Measurements from ENCODE around the gene FBXO45. TPM values are rescaled to one million over a fixed set of nuclear protein-coding genes. Genes with fewer than 3 reads are reported as not detected.
"Not testable (repeated sequence)": the region's sequence is repeated elsewhere in the genome, so short reads cannot be mapped to it uniquely, and the experiment has no call there.

FBXO45 gene
- total RNA-seq, 2 donors from 2014 or later: 14.9 to 15.4 TPM

DNA sequence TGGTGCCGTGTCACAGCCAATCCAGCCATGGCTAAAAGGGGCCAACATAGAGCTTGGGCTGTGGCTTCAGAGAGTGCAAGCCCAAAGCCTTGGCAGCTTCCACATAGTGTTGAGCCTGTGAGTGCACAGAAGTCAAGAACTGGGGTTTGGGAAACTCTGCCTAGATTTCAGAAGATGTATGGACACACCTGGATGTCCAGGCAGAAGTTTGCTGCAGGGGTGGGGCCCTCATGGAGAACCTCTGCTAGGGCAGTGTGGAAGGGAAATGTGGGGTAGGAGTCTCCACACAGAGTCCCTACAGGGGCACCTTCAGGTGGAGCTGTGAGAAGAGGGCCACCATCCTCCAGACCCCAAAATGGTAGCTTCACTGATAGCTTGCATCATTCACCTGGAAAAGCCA is 19.1 kb upstream of the FBXO45 start:
- not testable (repeated sequence) for ATAC-seq
- H3K36me3 Mint-ChIP-seq: peaks cover 5 to 26% of the 10 kb centered on the region in 2 donors
- H3K9me3 Mint-ChIP-seq: peaks cover 14 to 16% of the 10 kb centered on the region in 2 donors

GRCh38 chr3:196550172-196550571 is 18.3 kb upstream of the FBXO45 start:
- Mint-ChIP-seq H3K36me3 (peaks cover 9 to 26% of the 10 kb centered on the region in 2 donors), H3K9me3 (peaks cover 14 to 16% of the 10 kb centered on the region in 2 donors)
- not testable (repeated sequence) for DNase-seq (ENCODE audit: low spot score in 2 of 2); H3K27ac Mint-ChIP-seq; ATAC-seq

More for the DNA sequence above, 19.1 kb upstream of the FBXO45 start:
- not testable (repeated sequence) for DNase-seq (ENCODE audit: low spot score in 2 of 2); H3K27ac Mint-ChIP-seq

DNA sequence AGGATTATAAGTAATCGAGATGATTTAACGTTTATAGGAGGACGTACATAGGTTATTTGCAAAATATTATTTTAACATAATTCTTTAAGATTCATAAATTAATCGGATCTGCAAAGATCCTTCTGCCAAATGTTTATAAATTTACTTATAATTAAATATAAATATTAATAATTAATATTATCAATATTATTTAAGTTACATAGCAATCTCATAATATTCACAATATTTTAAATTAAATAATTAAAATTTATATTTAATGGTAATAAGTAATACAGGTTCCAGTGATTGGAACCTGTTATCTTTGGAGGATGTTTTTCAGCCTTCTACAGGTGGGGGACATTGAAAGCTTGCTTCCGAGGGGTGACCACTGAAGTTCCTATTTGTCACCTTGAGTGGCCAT is 16.2 kb upstream of the FBXO45 start:
- no peak overlapping the region for H3K27ac Mint-ChIP-seq
- peaks cover 14 to 16% of the 10 kb centered on the region in 2 donors for H3K9me3 Mint-ChIP-seq
- H3K36me3 Mint-ChIP-seq: peaks cover 9 to 26% of the 10 kb centered on the region in 2 donors
- no peak for DNase-seq (ENCODE audit: low spot score in 2 of 2)
- no peak for ATAC-seq

GRCh38 chr3:196553551-196553950 is 14.9 kb upstream of the FBXO45 start:
- no peak overlapping the region for H3K27ac Mint-ChIP-seq
- no peak for ATAC-seq
- DNase-seq (ENCODE audit: low spot score in 2 of 2): no peak
- H3K36me3 Mint-ChIP-seq: peaks cover 9 to 19% of the 10 kb centered on the region in 2 donors
- H3K9me3 Mint-ChIP-seq: peaks cover 9 to 12% of the 10 kb centered on the region in 2 donors

- DNase-seq (ENCODE audit: low spot score in 2 of 2) (no peak), ATAC-seq (no peak)
- peaks cover 9 to 11% of the 10 kb centered on the region in 2 donors for H3K9me3 Mint-ChIP-seq
- H3K36me3 Mint-ChIP-seq: peaks cover 7 to 16% of the 10 kb centered on the region in 2 donors
- H3K27ac Mint-ChIP-seq: no peak overlapping the region
These were observed 14.3 kb upstream of the FBXO45 start for GRCh38 chr3:196554205-196554604.

GRCh38 chr3:196555295-196555694 is 13.2 kb upstream of the FBXO45 start:
- Mint-ChIP-seq H3K27ac (no peak overlapping the region), H3K9me3 (peaks cover 2% of the 10 kb centered on the region in 2 donors), H3K36me3 (peaks cover 5% of the 10 kb centered on the region in 2 donors)
- DNase-seq (ENCODE audit: low spot score in 2 of 2) (no peak), ATAC-seq (no peak)

- Mint-ChIP-seq H3K27ac (peak overlapping the region in 1 of 2 donors; percentile 59), H3K36me3 (peaks cover 0 to 5% of the 10 kb centered on the region in 2 donors), H3K9me3 (no peaks in the 10 kb centered on the region)
- ATAC-seq: peak in 1 of 2 donors; percentile 28
- no peak for DNase-seq (ENCODE audit: low spot score in 2 of 2)
These were observed 11.2 kb upstream of the FBXO45 start for GRCh38 chr3:196557236-196557635.

DNA sequence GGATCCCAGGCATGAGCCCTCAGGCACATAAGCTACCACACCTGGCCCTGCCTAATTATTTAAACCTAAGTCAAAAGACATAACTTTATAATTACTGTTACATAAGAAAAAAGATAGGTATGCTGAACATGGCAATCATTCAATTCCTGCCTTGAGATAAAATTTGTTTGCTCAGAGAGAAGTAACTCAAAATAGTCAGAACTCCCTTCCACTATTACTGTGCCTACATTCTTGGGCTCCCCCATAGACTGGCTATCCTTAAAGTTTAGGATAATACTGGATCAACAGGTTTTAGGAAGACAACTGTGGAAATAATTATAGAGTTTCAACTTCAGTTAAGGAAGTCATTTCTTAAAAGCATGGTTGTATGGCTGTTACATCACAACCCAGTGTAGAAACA is 10.0 kb upstream of the FBXO45 start:
- H3K9me3 Mint-ChIP-seq: no peaks in the 10 kb centered on the region
- DNase-seq (ENCODE audit: low spot score in 2 of 2): no peak
- no peak for ATAC-seq
- no peak overlapping the region for H3K27ac Mint-ChIP-seq
- peaks cover 0 to 5% of the 10 kb centered on the region in 2 donors for H3K36me3 Mint-ChIP-seq

- Mint-ChIP-seq H3K27ac (peak overlapping the region in 1 of 2 donors; percentile 68), H3K36me3 (no peaks in the 10 kb centered on the region), H3K9me3 (no peaks in the 10 kb centered on the region)
- ATAC-seq (no peak), DNase-seq (ENCODE audit: low spot score in 2 of 2) (no peak)
These were observed 8.6 kb upstream of the FBXO45 start for GRCh38 chr3:196559826-196560225.

- peak overlapping the region; percentile 40 to 67 for H3K27ac Mint-ChIP-seq
- ATAC-seq (no peak), DNase-seq (ENCODE audit: low spot score in 2 of 2) (no peak)
These were observed 4.7 kb upstream of the FBXO45 start for GRCh38 chr3:196563721-196564225.

GRCh38 chr3:196569003-196569516 is 600 bp downstream of the FBXO45 start:
- H3K36me3 Mint-ChIP-seq: peaks cover 9 to 19% of the 10 kb centered on the region in 2 donors
- no peaks in the 10 kb centered on the region for H3K9me3 Mint-ChIP-seq

More at GRCh38 chr3:196563721-196564225, 4.7 kb upstream of the FBXO45 start:
- H3K36me3 Mint-ChIP-seq: peaks cover 0 to 10% of the 10 kb centered on the region in 2 donors
- H3K9me3 Mint-ChIP-seq: no peaks in the 10 kb centered on the region

GRCh38 chr3:196570332-196570731 is 1.9 kb downstream of the FBXO45 start:
- DNase-seq (ENCODE audit: low spot score in 2 of 2); H3K27ac Mint-ChIP-seq; H3K9me3 Mint-ChIP-seq; ATAC-seq: not testable (repeated sequence)
- peaks cover 9 to 19% of the 10 kb centered on the region in 2 donors for H3K36me3 Mint-ChIP-seq

More at GRCh38 chr3:196569003-196569516, 600 bp downstream of the FBXO45 start:
- H3K27ac Mint-ChIP-seq: peak overlapping the region; percentile 77 to 97
- DNase-seq (ENCODE audit: low spot score in 2 of 2): peak; percentile 48 to 63
- peak; percentile 42 to 51 for ATAC-seq

DNA sequence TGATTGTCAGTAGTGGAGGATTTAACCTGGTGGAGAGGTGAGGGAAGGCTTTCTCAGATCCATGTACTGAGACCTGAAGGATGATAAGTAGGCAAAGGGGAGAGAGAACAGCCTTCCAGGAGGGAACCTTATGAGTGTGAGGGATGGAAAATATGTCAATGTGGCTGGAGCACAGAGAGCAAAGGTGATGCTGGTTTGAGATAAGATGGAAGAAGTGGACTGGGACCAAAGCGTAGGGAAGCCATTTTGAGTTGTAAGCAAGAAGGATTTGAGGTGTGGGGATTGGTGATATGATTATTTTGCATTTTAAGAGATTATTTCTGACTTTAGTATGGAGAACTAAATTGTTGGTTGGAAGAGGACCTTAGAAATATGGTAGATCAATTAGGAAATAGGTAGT is 3.9 kb downstream of the FBXO45 start:
- Mint-ChIP-seq H3K36me3 (peaks cover 9 to 14% of the 10 kb centered on the region in 2 donors), H3K27ac (no peak overlapping the region), H3K9me3 (no peaks in the 10 kb centered on the region)
- DNase-seq (ENCODE audit: low spot score in 2 of 2) (no peak), ATAC-seq (no peak)

- no peaks in the 10 kb centered on the region for H3K9me3 Mint-ChIP-seq
- H3K27ac Mint-ChIP-seq: no peak overlapping the region
- peaks cover 0 to 11% of the 10 kb centered on the region in 2 donors for H3K36me3 Mint-ChIP-seq
- DNase-seq (ENCODE audit: low spot score in 2 of 2) (no peak), ATAC-seq (no peak)
These were observed 16.7 kb downstream of the FBXO45 start for GRCh38 chr3:196585044-196585757.

- DNase-seq (ENCODE audit: low spot score in 2 of 2): no peak
- Mint-ChIP-seq H3K27ac (no peak overlapping the region), H3K9me3 (no peaks in the 10 kb centered on the region), H3K36me3 (peaks cover 0 to 5% of the 10 kb centered on the region in 2 donors)
- no peak for ATAC-seq
These were observed 21.8 kb downstream of the FBXO45 start for GRCh38 chr3:196590279-196590678.

GRCh38 chr3:196596355-196596754 is 27.9 kb downstream of the FBXO45 start:
- ATAC-seq: no peak
- DNase-seq (ENCODE audit: low spot score in 2 of 2): no peak
- Mint-ChIP-seq H3K9me3 (no peaks in the 10 kb centered on the region), H3K27ac (no peak overlapping the region), H3K36me3 (no peaks in the 10 kb centered on the region)

DNA sequence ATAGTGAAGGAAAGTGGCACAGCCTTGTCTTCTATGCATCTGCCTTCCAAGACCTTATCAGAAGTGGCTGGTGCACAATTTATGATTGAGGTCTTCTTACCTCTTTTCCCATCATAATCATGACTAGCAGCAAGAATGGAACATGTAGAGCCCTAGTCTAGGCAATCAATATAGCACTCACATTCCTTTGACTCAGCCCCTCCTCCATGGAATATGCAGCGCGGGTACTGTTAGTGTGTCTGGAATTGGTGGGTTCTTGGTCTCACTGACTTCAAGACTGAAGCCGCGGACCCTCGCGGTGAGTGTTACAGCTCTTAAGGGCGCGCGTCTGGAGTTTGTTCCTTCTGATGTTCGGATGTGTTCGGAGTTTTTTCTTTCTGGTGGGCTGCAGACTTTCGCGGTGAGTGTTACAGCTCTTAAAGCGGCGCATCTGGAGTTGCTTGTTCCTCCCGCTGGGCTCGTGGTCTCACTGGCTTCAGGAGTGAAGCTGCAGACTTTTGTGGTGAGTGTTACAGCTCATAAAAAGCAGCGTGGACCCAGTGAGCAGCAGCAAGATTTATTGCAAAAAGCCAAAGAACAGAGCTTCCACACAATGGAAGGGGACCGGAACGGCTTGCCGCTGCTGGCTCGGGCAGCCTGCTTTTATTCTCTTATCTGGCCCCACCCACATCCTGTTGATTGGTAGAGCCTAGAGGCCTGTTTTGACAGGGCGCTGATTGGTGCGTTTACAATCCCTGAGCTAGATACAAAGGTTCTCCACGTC is 29.7 kb downstream of the FBXO45 start:
- H3K27ac Mint-ChIP-seq; H3K36me3 Mint-ChIP-seq; ATAC-seq; H3K9me3 Mint-ChIP-seq; DNase-seq (ENCODE audit: low spot score in 2 of 2): not testable (repeated sequence)
